K562 (cell line): ENCODE data around the gene NDUFB3. TPM values are rescaled to one million over a fixed set of nuclear protein-coding genes. Genes with fewer than 3 reads are reported as not detected.

ENCODE experiments used
- ATF3 ChIP-seq, 2 experiments: fragments of 450-650 bp in 1 of 2; sonication (generic) in 1 of 2; formaldehyde crosslinking in 1 of 2; IDR thresholded peaks in 1 of 2; conservative IDR thresholded peaks in 1 of 2; 2 replicates each; pipeline versions ENCODE4 v1.6.1 to v1.8.1; 2016 to 2023; ENCODE audit warnings: mild to moderate bottlenecking in 2 of 2, moderate library complexity in 2 of 2, inconsistent platforms in 1 of 2, missing genetic modification reagents in 1 of 2
- CHD1 ChIP-seq: fragments of 200-600 bp; sonication (generic); IDR thresholded peaks from one replicate; pipeline ENCODE4 v1.6.1; 2012; ENCODE audit warnings: mild to moderate bottlenecking, moderate library complexity, low read length, inconsistent platforms
- MNT ChIP-seq, 2 experiments: fragments of 450-650 bp; conservative IDR thresholded peaks; 2 replicates each; pipeline ENCODE4 v1.6.1; 2017; ENCODE audit warnings: mild to moderate bottlenecking in 2 of 2, moderate library complexity in 2 of 2
- NFIC ChIP-seq: fragments of 450-650 bp; IDR thresholded peaks from 2 replicates; pipeline ENCODE4 v1.6.1; 2017; ENCODE audit warnings: mild to moderate bottlenecking, inconsistent platforms
- POLR2A ChIP-seq: fragments of 450-650 bp; conservative IDR thresholded peaks from 2 replicates; pipeline ENCODE4 v1.6.1; 2016
- SUPT5H ChIP-seq: fragments of 450-650 bp; IDR thresholded peaks from 2 replicates; pipeline ENCODE4 v1.6.1; 2016
- ZNF592 ChIP-seq: fragments of 450-650 bp; IDR thresholded peaks from 2 replicates; pipeline ENCODE4 v1.6.1; 2017; ENCODE audit warnings: antibody characterized with exemption, mild to moderate bottlenecking
- polyA plus RNA-seq, 8 experiments: library from polyadenylated mRNA; depleted of rRNA in 4 of 8; stranded (reverse) in 5 of 8; unstranded in 3 of 8; fragments of >200 nt; fragmentation: Nextera tagmentation in 2 of 8; fragmentation: Illumina TruSeq in 1 of 8; extraction: Ambion mirVana in 2 of 8; extraction: Trizol in 1 of 8; gene quantifications; 2 replicates each; pipeline versions ENCODE4 v1.2.1 to v1.2.3, GENCODE V29; 2011 to 2014; ENCODE audit warnings: inconsistent platforms in 1 of 8, missing spikeins in 1 of 8
- total RNA-seq, 7 experiments: library from RNA; depleted of rRNA in 6 of 7; stranded (reverse); fragments of >200 nt in 6 of 7; fragmentation: Illumina TruSeq in 2 of 7; extraction: Trizol in 2 of 7; gene quantifications; 2 replicates each; pipeline versions ENCODE4 v1.2.1 to v1.2.3, GENCODE V29; 2011 to 2021; ENCODE audit warnings: low replicate concordance in 1 of 7

Gene NDUFB3
- total and polyA plus RNA-seq, 9 of the 15 experiments (the other 6 are each of a cell fraction or from before 2014, with no cell fraction given), result 126 to 786 (median 156) TPM

GRCh38 chr2:201118961-201119854 lies 47.4 kb downstream of the NDUFB3 start (continued):
- TF ChIP-seq MNT (conservative IDR thresholded peaks at IDR 0.05) (0 out of 4 replicates have a peak, but pooled peaks of 1 of the 2 experiments have one; percentile 0), CHD1 (peak; percentile 72), NFIC (no peak), ATF3 (IDR thresholded peaks at IDR 0.05) (no peak), ATF3 (CRISPR knock-in tag; conservative IDR thresholded peaks at IDR 0.05) (0 out of 2 replicates have a peak, but pooled peaks have one; percentile 3), ZNF592 (no peak), SUPT5H (no peak), POLR2A (peak; percentile 14)
